Bronchial epithelial cell (primary cell): Measurements from ENCODE around the gene PREX1. TPM values are rescaled to one million over a fixed set of nuclear protein-coding genes. Genes with fewer than 3 reads are reported as not detected.

ENCODE experiments used
- DNase-seq: peaks from one replicate; pipeline ENCODE4 v3.0.0-alpha.2; 2010; ENCODE audit warnings: low read depth
- FAIRE-seq: peaks from 2 replicates; lab custom pipeline; 2011; peaks lifted over from hg19 to GRCh38; lab: Jason Lieb, UNC
- H3K27me3 ChIP-seq: 2 replicates; pipeline ENCODE4 v1.5.1; 2011; ENCODE audit warnings: low read length; ENCODE audit not compliant: control insufficient read depth, insufficient read depth
- H3K36me3 ChIP-seq: 2 replicates; pipeline ENCODE4 v1.5.1; 2011; ENCODE audit warnings: low read length; ENCODE audit not compliant: control insufficient read depth, insufficient read depth
- H3K4me3 ChIP-seq: 2 replicates; pipeline ENCODE4 v1.5.1; 2011; ENCODE audit warnings: mild to moderate bottlenecking, low read depth, low read length, control low read depth
- total RNA-seq: library from RNA; depleted of rRNA; stranded (reverse); fragments of >200 nt; gene quantifications from 2 replicates; pipeline ENCODE4 v1.2.1, GENCODE V29; 2014
- TF ChIP-seq, protein P1 (sequence below): IDR thresholded peaks from 2 replicates; pipeline ENCODE4 v1.5.1; 2011; ENCODE audit warnings: mild to moderate bottlenecking, moderate library complexity, low read length, control low read depth, inconsistent platforms; ENCODE audit not compliant: insufficient read depth, severe bottlenecking

The PREX1 gene
- total RNA-seq, 1 donor from 2014 or later, result under 0.01 TPM

DNA sequence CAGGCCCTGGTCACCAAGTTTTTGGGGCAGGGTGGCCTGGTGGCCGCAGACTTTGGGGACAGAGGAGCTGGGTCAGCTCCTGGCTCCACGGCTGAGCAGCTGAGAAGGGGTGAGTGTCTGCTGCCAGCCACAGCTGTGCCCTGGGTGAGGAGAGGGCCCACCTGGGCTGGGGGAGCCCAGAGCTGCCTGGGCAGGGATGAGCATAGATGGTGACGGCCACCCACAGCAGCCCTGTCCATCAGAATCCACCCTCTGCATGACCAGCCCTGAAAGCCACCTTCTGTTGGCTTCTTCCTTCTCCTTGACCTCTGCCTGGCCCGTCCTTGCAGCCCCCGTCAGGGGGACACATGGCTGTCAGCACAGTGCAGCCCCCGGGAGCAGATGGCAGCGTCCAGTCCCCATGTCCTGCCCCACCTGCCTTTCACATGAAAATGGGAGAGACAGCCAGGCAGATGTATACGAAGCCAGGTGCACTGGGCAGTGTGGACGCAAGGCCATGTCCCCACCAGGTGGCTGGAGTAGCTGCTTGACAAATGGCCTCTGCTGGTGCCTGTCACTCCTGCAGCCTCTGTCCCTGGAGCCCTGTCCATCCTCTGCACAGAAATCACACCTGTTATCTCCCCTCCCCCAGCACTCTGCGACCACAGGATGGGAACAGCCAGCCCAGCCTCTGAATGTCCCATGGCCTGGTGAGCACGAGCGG lies 220.8 kb downstream of the PREX1 start:
- no peaks in the 10 kb centered on the region for H3K36me3 ChIP-seq
- no peak for FAIRE-seq
- no peaks in the 10 kb centered on the region for H3K27me3 ChIP-seq
- DNase-seq, result no peak
- TF ChIP-seq, protein P1, sequence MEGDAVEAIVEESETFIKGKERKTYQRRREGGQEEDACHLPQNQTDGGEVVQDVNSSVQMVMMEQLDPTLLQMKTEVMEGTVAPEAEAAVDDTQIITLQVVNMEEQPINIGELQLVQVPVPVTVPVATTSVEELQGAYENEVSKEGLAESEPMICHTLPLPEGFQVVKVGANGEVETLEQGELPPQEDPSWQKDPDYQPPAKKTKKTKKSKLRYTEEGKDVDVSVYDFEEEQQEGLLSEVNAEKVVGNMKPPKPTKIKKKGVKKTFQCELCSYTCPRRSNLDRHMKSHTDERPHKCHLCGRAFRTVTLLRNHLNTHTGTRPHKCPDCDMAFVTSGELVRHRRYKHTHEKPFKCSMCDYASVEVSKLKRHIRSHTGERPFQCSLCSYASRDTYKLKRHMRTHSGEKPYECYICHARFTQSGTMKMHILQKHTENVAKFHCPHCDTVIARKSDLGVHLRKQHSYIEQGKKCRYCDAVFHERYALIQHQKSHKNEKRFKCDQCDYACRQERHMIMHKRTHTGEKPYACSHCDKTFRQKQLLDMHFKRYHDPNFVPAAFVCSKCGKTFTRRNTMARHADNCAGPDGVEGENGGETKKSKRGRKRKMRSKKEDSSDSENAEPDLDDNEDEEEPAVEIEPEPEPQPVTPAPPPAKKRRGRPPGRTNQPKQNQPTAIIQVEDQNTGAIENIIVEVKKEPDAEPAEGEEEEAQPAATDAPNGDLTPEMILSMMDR, result no peak
- no peak overlapping the region for H3K4me3 ChIP-seq

DNA sequence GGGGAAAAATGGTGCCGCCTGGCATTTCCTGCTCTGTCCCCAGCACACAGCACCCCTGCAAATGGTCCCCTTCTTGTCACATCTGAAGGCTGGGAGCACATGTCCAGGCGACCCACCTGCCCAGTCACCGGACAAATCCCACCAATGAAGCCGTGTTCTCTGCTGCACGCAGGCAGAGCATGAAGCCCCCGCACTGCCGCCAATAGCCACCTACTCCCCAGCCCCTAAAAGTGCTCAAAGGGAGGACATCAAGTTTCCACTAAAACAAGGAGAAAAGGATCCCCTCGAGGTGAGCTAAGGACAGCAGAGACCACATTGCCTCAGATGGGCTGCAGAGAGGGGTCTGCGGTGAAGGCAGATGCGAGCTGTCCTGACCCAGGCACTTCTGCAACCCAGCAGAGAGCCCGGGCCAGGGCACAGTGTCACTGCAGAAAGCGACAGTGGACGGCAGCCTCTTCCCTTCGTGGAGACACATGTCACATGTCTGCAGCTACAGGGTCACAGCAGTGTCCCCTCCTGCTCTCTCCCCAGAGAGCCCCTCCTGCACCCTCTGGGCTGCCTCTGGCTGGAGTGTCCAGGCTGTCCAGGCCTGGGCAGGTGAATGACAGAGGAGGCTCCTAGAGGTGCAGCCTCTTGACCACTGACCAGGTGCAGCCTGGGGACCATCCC lies 221.5 kb downstream of the PREX1 start:
- FAIRE-seq, result no peak
- Histone ChIP-seq H3K4me3 (no peak overlapping the region), H3K36me3 (no peaks in the 10 kb centered on the region), H3K27me3 (no peaks in the 10 kb centered on the region)
- DNase-seq, result no peak
- TF ChIP-seq, protein P1, result no peak

DNA sequence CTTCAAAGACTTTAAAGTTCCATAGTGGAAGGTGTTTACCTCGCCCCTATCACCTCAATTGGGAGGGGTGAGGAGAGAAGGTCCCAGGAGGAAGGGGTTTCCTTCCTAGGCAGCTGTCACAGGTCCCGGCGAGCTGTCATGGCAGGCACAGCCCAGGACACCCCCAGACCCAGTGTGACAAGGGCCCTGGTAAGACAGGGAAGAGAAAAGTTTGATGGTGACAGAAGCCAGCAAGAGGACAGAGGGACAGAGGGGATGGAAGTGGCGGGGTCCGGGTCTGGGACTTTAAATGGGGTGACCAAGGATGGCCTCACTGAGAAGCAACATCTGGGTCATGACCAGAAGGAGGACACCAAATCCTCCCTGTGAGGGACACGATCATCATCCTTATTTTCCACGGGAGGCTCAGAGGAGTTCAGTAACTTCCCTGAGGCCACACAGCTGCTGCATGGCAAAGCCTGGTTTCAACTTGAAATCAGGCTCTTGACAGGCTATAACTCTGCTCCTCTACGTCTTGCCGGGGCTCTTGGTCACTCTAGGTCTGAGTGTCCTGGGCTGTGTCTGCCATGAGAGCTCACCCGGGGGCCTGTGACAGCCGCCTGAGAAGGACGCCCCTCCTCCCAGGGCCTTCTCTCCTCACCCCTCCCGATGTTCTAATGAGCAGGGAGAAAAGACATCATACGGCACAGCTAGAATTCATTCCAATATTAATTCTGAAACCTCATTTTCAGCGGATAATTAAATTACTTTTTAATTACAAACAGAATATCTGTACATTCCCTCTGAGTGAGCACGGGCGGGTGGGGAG lies 222.2 kb downstream of the PREX1 start:
- Histone ChIP-seq H3K36me3 (no peaks in the 10 kb centered on the region), H3K27me3 (no peaks in the 10 kb centered on the region), H3K4me3 (no peak overlapping the region)
- DNase-seq (no peak), FAIRE-seq (no peak)
- TF ChIP-seq, protein P1, result no peak

DNA sequence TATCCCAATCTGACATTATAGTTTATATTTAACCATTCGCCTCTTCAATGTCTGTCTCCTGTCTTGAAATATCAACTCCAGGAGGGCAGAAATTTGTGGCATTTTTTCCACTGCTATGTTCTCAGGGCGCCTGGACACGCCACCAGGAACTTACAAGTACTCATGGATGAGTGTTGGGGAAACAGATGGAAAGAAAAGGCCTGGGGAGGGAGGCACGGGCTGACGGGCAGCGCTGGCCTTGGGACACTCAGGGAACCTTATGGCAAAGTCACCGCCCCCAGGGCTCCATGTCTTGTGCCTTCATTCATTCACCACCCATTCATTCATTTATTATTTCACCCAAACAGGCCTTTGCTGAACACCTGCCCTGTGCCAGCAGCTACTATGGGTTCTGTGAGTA lies 222.9 kb downstream of the PREX1 start:
- FAIRE-seq (peak; percentile 7), DNase-seq (no peak)
- H3K36me3 ChIP-seq, result no peaks in the 10 kb centered on the region
- no peaks in the 10 kb centered on the region for H3K27me3 ChIP-seq
- no peak overlapping the region for H3K4me3 ChIP-seq
- TF ChIP-seq, protein P1, result no peak

DNA sequence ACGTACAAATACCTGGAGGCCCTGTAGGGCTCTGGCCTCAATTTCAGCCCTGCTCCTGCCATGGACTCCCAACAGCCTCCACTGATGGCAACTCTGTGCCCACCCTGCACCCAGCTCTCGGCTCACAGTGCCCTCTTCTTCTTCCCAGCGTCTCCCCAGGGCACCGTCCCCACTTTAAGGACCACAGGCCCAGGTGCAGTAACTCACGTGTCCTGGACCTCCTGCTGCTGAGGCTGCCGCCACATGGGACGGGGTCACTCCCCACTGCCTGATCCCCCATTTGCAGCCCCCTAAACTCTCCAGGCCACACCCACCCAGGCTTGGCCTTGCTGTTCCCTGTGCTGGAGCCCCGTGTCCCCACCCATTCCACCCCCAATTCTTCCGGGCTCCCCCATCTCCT lies 223.4 kb downstream of the PREX1 start:
- TF ChIP-seq, protein P1, result no peak
- Histone ChIP-seq H3K4me3 (no peak overlapping the region), H3K36me3 (no peaks in the 10 kb centered on the region), H3K27me3 (no peaks in the 10 kb centered on the region)
- no peak for DNase-seq
- FAIRE-seq, result no peak
